Endothelial cell of hepatic sinusoid (primary cell): ENCODE results near the gene OSBPL9.
"Not testable (repeated sequence)": the region's sequence is repeated elsewhere in the genome, so short reads cannot be mapped to it uniquely, and the experiment has no call there.

Source experiments
- in situ Hi-C: cut with HindIII; loops from 2 replicates; pipeline ENCODE4 v1.10.0; 2017; ENCODE audit warnings: low sequenced_read_pairs

OSBPL9 gene

GRCh38 chr1:51760872-51761271 is 144.0 kb downstream of the OSBPL9 start:
- in situ Hi-C loops = no loop called here

DNA sequence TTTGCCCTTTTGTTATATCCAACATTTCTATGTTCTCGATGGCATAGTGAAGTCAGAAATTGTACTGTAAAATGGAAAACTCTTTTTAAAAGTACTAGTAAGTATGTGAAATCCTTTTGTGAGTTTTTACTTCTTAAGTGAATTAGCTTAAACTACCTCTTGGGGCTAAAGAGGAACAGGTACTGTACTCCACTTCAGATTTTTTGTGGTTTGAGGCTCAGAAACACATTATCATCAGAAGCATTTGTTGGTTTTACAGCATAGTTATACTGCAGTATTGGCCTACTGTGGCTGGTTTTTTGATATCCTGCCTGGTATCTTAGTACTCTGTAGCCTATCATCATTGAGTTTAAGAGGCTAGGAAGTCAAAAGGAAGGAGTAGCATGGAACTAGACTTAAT is 144.5 kb downstream of the OSBPL9 start:
- in situ Hi-C loops = no loop called here

DNA sequence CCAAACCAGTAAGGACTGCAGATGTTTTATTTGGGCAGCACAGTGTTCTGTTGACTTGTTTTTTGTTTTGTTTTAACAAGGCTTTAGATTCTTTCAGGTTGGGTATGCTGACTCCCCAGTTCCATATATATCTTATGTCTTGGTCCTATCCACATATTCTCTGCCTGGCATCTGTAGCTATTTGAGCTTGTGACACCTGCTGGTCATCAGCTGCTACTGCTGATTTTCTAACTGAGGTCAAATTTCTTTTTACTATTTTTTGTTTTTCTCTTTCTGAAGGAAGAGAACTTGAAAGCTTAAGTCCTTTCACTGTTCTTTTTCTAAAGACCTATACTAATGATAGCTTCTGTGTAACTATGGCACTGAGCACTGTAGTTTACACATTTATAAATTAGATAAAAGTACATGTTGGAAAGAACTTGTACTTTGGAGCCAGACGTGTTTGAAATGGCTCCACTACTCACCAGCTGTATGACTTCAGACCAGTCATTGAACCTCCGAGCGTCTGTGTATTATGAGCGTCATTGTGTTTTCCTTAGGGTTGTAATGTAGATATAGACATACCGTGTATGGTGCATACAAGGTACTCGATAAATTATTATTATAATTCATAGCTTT is 152.2 kb downstream of the OSBPL9 start:
- in situ Hi-C loops = no loop called here

DNA sequence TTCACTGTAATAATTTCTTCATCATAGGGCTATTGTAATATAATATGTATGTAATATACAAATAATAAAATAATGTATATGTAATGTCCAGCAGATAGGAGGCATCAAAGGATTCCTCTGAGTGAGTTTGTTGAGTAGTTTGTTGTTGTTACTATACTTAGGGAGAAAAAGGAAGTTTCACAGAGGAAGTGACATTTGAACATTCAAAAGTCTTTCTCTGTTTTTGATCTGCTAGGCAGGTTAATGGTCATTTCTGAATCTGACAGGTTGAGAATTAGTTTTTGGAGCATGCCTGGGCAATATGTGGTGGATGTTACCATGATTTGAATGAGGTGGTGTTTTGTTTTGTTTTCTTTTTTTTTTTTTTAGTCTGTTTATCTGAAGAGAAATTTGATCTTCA is 159.5 kb downstream of the OSBPL9 start:
- in situ Hi-C loops = no loop called here

GRCh38 chr1:51780927-51781326 is 164.0 kb downstream of the OSBPL9 start:
- in situ Hi-C loops = loop anchor here (5.0 kb wide), 1 partner anchor 51 kb away; no protein-coding TSS in a partner anchor

DNA sequence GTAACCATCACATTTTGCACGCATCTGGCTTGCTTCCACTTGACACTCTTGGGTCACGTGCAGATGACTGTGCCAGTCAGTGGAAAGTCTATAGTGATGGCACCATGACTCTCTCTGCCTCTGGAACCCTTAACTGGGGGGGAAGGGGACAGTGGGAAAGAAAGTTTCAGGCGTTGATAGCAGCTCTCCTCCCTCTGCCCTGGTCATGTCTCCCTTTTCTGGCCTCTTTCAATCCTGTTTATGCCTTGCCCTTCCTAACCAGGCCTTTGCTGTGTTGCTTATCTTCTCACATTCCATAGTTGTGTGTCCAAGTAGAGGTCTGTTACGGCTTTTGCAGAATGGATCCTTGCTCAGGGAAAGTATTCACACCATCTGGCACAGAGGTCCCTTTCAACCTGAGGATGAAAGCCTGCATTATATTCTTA is 168.1 kb downstream of the OSBPL9 start:
- in situ Hi-C loops = loop anchor here (5.0 kb wide), 1 partner anchor 47 kb away; no protein-coding TSS in a partner anchor

DNA sequence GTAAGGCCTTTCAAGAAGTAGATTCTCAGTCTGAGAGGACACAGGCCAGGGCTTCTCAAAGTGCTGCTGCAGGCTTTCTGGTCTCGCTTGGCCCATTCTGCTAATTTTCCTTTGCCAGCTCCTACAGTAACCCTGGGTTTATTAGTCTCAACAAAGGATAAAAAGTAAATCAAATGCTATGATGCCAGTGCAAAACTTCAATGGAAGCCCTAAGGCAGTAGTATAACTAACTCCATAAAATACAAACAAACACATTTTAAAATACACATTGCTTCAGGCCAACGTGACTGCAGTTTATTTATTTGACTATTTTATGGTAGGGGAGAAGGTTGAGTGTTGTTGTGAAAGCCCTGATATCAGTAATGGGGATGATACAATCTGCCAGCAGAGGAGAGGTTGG is 172.0 kb downstream of the OSBPL9 start:
- in situ Hi-C loops = no loop called here

- in situ Hi-C loops = no loop called here
Observed at GRCh38 chr1:51789342-51789741, 172.4 kb downstream of the OSBPL9 start.

- in situ Hi-C loops = no loop called here
Observed at GRCh38 chr1:51790385-51790784, 173.5 kb downstream of the OSBPL9 start.

GRCh38 chr1:51791888-51792287 is 175.0 kb downstream of the OSBPL9 start:
- in situ Hi-C loops = no loop called here

- in situ Hi-C loops = no loop called here
Observed at GRCh38 chr1:51792864-51793263, 176.0 kb downstream of the OSBPL9 start.

- in situ Hi-C loops = no loop called here
Observed at GRCh38 chr1:51794260-51794659, 177.4 kb downstream of the OSBPL9 start.

- in situ Hi-C loops = no loop called here
Observed at GRCh38 chr1:51794868-51795267, 178.0 kb downstream of the OSBPL9 start.

GRCh38 chr1:51799372-51799771 is 182.5 kb downstream of the OSBPL9 start:
- in situ Hi-C loops = no loop called here

DNA sequence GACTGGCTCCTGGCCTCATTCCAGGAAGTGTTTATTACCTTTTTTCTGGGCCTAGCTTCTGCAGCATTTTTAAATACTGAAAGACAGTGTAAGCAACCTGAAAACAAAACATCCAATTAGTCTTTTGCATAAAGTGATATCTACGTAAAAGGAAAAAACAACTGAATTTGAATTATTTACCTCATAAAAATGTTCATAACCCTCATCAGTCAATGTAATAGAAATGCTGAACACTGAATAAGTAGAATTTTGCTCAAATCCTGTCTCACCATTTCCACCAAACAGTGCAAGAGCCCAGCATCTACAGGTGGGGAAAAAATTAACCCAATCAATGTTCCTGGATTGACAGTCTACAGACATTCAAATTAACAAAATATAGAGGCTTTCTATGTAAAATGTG is 197.6 kb downstream of the OSBPL9 start:
- in situ Hi-C loops = no loop called here

DNA sequence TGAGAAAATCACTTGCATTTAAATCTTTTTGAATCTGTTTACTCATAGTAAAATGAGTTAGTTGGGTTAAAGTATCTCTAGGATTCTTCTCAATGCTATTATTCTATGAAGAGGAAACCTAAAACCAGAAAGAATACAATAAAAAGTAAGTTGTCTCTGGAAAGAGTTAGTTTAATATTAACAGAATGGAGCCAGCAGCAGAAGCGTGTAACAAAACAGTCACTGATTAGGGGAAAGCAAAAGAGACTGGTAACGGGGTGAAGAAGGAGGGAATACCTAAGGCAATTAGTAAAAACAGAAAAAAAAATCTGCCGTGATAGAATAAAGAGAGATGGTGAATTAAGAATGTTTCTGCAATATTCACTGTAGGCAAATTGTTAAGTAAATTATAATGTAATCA is 201.6 kb downstream of the OSBPL9 start:
- in situ Hi-C loops = no loop called here

DNA sequence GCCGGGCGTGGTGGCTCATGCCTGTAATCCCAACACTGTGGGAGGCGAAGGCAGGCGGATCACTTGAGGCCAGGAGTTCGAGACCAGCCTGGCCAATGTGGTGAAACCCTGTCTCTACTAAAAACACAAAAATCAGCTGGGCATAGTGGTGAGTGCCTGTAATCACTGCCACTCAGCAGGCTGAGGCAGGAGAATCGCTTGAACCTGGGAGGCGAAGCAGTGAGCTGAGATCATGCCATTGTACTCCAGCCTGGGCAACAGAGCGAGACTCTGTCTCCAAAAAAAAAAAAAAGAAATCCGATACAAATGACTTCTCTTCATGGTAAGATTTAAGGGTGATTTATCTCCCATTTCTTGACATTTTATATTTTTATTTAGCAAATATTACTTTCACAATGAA is 202.1 kb downstream of the OSBPL9 start:
- in situ Hi-C loops = not testable (repeated sequence)

- in situ Hi-C loops = no loop called here
Observed at GRCh38 chr1:51819810-51820209, 202.9 kb downstream of the OSBPL9 start.

DNA sequence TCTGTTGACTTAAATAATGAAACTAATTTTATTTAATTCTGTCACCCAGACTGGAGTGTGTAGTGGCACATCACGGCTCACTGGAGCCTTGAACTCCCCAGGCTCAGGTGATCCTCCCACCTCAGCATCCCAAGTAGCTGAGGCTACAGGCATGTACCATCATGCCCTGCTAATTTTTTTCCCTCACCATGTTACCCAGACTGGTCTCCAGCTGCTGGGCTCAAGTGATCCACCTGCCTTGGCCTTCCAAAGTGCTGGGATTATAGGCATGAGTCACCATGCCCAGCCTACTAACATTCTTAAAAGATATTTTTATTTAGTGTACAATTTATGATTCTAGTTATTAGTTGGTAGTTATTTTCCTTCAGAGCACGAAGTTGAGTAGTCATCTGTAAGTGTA is 212.2 kb downstream of the OSBPL9 start:
- in situ Hi-C loops = no loop called here

- in situ Hi-C loops = loop anchor here (5.0 kb wide), 1 partner anchor 51 kb away; no protein-coding TSS in a partner anchor
Observed at GRCh38 chr1:51833700-51834099, 216.8 kb downstream of the OSBPL9 start.

GRCh38 chr1:51837243-51837642 is 220.4 kb downstream of the OSBPL9 start:
- in situ Hi-C loops = no loop called here
